Central memory CD4-positive, alpha-beta T cell (primary cell): ENCODE data around the gene HSFY1.
"Not testable (repeated sequence)": the region's sequence is repeated elsewhere in the genome, so short reads cannot be mapped to it uniquely, and the experiment has no call there.

Source experiments
- DNase-seq: peaks from one replicate; pipeline ENCODE4 v3.0.0; 2022
- total RNA-seq, 3 experiments: gene quantifications; one replicate each; lab custom pipeline; 2026; lab: John Stamatoyannopoulos, UW

Gene HSFY1, protein sequence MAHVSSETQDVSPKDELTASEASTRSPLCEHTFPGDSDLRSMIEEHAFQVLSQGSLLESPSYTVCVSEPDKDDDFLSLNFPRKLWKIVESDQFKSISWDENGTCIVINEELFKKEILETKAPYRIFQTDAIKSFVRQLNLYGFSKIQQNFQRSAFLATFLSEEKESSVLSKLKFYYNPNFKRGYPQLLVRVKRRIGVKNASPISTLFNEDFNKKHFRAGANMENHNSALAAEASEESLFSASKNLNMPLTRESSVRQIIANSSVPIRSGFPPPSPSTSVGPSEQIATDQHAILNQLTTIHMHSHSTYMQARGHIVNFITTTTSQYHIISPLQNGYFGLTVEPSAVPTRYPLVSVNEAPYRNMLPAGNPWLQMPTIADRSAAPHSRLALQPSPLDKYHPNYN
- total RNA-seq = 0 reads per million in 3 experiments

DNA sequence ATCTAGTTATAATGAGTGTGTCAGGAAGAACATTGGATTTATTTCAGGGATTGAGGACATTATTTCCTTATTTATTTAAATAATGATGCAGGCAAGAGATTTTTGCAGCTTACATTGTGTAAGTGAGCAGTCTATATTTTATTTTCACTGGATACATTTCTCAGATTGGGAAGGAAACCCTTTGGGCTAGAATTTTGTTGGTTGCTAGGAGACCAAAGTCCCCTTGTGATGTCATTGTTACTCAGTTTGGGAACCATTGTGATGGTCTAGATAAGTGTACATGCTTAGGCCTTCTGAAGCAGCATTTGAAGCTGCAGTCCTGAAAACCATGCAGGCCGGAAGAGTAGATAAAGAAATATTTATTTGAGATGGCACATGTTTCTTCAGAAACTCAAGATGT lies at the start of gene HSFY1:
TSS of gene HSFY1 (plus strand) at position 301 of the 400 bp plus-strand sequence. CDS start at position 369, 68 bp downstream.
- not testable (repeated sequence) for DNase-seq

DNA sequence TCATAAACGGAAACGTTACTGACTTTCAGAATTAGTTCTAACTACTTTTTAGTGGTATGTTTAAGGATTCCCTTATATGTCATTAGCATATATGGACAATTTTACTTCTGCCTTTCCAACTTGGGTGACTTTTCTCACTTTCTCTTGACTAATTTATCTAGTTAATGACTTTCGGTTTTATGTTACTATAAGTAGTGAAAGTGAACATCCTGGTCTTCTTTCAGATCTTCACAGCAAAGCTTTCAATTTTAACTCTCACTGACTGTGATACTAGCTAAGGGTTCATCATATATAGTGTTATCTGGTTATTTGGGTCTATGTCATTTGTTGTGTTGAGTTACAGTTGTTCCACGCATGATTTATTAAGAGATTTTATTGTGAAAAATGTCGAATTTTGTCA lies 42.3 kb upstream of the HSFY1 start:
- DNase-seq = not testable (repeated sequence)

DNA sequence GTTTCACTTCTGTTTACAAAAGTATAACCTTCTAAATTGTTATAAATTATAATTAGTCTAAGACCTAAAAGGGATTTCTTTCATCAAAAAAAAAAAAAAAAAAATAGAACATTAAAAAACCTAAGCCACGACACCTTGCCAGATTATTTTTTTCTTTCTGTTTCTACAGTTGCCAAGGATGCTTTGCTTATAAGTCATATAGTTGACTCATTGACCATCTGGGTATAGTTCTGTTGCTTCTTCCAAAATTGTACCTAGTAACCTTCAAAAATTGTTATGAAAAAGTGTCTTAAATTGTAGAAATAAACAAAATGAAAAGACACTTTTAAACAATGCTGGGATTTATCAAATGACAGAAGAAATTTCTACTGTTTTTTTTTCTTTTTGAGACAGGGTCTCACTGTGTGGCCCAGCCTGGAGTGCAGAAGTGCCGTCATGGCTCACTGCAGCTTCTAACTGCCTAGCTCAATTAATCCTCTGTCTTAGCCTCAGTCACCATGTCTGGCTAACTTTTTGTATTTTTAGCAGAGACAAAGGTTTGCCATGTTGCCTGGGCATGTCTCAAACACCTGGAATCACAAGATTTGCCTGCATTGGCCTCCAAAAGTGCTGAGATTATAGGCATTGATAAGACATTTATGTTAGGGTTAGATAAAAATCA lies 15.4 kb upstream of the HSFY1 start:
- DNase-seq = not testable (repeated sequence)

DNA sequence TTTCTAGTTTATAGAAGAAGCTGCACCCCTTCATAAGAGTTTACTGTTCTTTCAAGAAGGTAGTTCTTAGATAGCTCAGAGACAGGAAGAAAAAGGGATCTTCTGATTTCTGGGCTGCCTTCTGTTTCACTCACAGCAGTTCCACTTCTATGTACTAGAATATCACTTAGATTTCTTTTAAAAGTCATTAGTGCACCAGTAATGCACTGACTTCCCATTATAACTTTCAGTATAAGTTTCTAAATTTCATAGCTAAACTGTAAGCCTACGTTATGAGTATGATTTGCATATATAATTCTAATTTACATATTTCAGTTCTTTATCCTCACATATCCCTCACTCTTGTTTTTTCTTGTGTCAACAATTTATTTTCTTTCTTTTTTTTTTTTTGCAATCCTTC lies 7.6 kb upstream of the HSFY1 start:
- not testable (repeated sequence) for DNase-seq

DNA sequence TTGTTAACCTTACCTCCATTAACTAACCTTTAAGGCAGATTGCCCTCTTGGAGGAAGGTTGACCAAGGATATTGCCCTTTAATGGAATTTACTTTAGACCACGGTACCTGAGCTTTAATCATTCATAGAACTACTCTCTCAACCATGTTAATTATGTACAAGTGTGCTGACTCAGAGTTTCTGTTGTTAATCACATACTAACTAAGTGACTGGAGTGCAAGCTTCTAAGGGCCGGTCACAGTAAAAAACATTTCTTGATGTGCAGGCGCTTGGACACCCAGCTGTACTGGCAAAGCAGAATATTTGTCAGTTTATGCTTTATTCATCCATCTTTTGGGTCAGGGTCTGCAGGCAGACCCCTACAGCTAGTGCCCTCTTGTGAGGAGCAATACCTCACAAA lies 6.6 kb downstream of the HSFY1 start:
- DNase-seq = not testable (repeated sequence)

DNA sequence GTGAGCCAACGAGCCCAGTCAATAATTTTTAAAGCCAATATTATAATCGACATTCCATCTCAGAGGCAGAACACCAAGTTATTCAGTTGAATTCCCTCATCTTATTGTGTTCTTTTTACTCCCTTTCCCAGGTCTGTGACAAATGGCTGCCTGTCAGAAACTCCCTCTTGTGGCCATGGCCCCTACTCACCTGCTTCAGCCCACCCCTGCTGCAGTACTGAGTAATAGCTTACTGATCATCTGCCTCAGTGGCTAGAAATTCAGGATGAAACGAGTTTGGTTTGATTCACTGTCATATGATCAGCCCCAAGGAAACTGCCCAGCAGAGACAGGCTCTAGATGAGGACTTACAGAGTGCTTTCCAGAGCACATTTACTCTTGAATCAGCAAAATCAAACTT lies 19.4 kb downstream of the HSFY1 start:
- not testable (repeated sequence) for DNase-seq
